ENCODE results near the gene ZKSCAN7. TPM values are rescaled to one million over a fixed set of nuclear protein-coding genes. Genes with fewer than 3 reads are reported as not detected.

ZKSCAN7 gene
- total RNA-seq, 1 donor from 2014 or later: 2.2 TPM

GRCh38 chr3:44555723-44556122 is 730 bp downstream of the ZKSCAN7 start:
- Mint-ChIP-seq H3K36me3 (ENCODE audit: low read depth, unreplicated experiment) (peaks cover 27% of the 10 kb centered on the region), H3K9me3 (ENCODE audit: unreplicated experiment) (peaks cover 2% of the 10 kb centered on the region), H3K27ac (ENCODE audit: unreplicated experiment) (peak overlapping the region; percentile 94), H3K4me1 (ENCODE audit: unreplicated experiment) (peaks cover 24% of the 10 kb centered on the region), H3K27me3 (ENCODE audit: unreplicated experiment) (peaks cover 7% of the 10 kb centered on the region), H3K4me3 (ENCODE audit: unreplicated experiment) (peak overlapping the region; percentile 87)
- no peak for DNase-seq (ENCODE audit: low spot score)
- no peak for TF ChIP-seq CTCF (IDR thresholded peaks at IDR 0.05; ENCODE audit: unreplicated experiment)

GRCh38 chr3:44557074-44557473 is 2.1 kb downstream of the ZKSCAN7 start:
- peaks cover 36% of the 10 kb centered on the region for H3K36me3 Mint-ChIP-seq (ENCODE audit: low read depth, unreplicated experiment)
- H3K27ac Mint-ChIP-seq (ENCODE audit: unreplicated experiment): no peak overlapping the region
- peaks cover 5% of the 10 kb centered on the region for H3K27me3 Mint-ChIP-seq (ENCODE audit: unreplicated experiment)
- peaks cover 10% of the 10 kb centered on the region for H3K9me3 Mint-ChIP-seq (ENCODE audit: unreplicated experiment)
- H3K4me1 Mint-ChIP-seq (ENCODE audit: unreplicated experiment): peaks cover 32% of the 10 kb centered on the region
- TF ChIP-seq CTCF (IDR thresholded peaks at IDR 0.05; ENCODE audit: unreplicated experiment): no peak
- DNase-seq (ENCODE audit: low spot score): no peak
- no peak overlapping the region for H3K4me3 Mint-ChIP-seq (ENCODE audit: unreplicated experiment)

- Mint-ChIP-seq H3K4me1 (ENCODE audit: unreplicated experiment) (peaks cover 27% of the 10 kb centered on the region), H3K27me3 (ENCODE audit: unreplicated experiment) (peaks cover 5% of the 10 kb centered on the region), H3K4me3 (ENCODE audit: unreplicated experiment) (peak overlapping the region; percentile 77), H3K9me3 (ENCODE audit: unreplicated experiment) (peaks cover 19% of the 10 kb centered on the region), H3K27ac (ENCODE audit: unreplicated experiment) (no peak overlapping the region), H3K36me3 (ENCODE audit: low read depth, unreplicated experiment) (peaks cover 71% of the 10 kb centered on the region)
- TF ChIP-seq CTCF (IDR thresholded peaks at IDR 0.05; ENCODE audit: unreplicated experiment): no peak
- no peak for DNase-seq (ENCODE audit: low spot score)
Observed at GRCh38 chr3:44561076-44561475, 6.1 kb downstream of the ZKSCAN7 start.

- Mint-ChIP-seq H3K4me1 (ENCODE audit: unreplicated experiment) (peaks cover 17% of the 10 kb centered on the region), H3K4me3 (ENCODE audit: unreplicated experiment) (peak overlapping the region; percentile 65), H3K27ac (ENCODE audit: unreplicated experiment) (no peak overlapping the region), H3K36me3 (ENCODE audit: low read depth, unreplicated experiment) (peaks cover 78% of the 10 kb centered on the region), H3K9me3 (ENCODE audit: unreplicated experiment) (peaks cover 19% of the 10 kb centered on the region), H3K27me3 (ENCODE audit: unreplicated experiment) (peaks cover 3% of the 10 kb centered on the region)
- TF ChIP-seq CTCF (IDR thresholded peaks at IDR 0.05; ENCODE audit: unreplicated experiment): no peak
- no peak for DNase-seq (ENCODE audit: low spot score)
Observed at GRCh38 chr3:44562147-44562546, 7.2 kb downstream of the ZKSCAN7 start.

GRCh38 chr3:44568561-44568960 is 13.6 kb downstream of the ZKSCAN7 start:
- H3K4me1 Mint-ChIP-seq (ENCODE audit: unreplicated experiment): peaks cover 4% of the 10 kb centered on the region
- no peak for DNase-seq (ENCODE audit: low spot score)
- H3K9me3 Mint-ChIP-seq (ENCODE audit: unreplicated experiment): peaks cover 24% of the 10 kb centered on the region
- no peak overlapping the region for H3K27ac Mint-ChIP-seq (ENCODE audit: unreplicated experiment)
- no peak for TF ChIP-seq CTCF (IDR thresholded peaks at IDR 0.05; ENCODE audit: unreplicated experiment)
- H3K4me3 Mint-ChIP-seq (ENCODE audit: unreplicated experiment): peak overlapping the region; percentile 27
- peaks cover 84% of the 10 kb centered on the region for H3K36me3 Mint-ChIP-seq (ENCODE audit: low read depth, unreplicated experiment)
- H3K27me3 Mint-ChIP-seq (ENCODE audit: unreplicated experiment): peaks cover 2% of the 10 kb centered on the region

All from endothelial cell (in vitro differentiated cells).